Measurements from ENCODE around the gene DNAAF5. TPM values are rescaled to one million over a fixed set of nuclear protein-coding genes. Genes with fewer than 3 reads are reported as not detected.

Gene DNAAF5
- total and polyA plus RNA-seq, 9 of the 15 experiments (the other 6 are each of a cell fraction or from before 2014, with no cell fraction given), result 3.1 to 69.7 (median 19.1) TPM

DNA sequence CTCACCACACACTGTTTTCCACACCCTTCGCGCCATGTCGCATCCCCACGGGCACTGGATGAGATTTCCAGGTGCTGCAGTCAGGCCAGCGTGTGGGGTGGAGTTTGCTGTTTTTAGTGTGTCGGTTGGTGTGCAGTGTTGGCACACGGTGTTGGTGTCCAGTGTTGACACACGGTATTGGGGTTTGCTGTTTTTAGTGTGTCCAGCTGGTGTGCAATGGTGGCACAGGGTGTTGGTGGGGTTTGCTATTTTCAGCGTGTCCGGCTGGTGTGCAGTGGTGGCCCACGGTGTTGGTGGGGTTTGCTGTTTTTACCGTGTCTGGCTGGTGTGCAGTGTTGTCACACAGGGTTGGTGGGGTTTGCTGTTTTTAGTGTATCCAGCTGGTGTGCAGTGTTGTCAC lies 20.7 kb downstream of the DNAAF5 start (continued):
- TF ChIP-seq HDAC3 (IDR thresholded peaks at IDR 0.05; ENCODE audit: borderline replicate concordance, partially characterized antibody), result no peak

DNA sequence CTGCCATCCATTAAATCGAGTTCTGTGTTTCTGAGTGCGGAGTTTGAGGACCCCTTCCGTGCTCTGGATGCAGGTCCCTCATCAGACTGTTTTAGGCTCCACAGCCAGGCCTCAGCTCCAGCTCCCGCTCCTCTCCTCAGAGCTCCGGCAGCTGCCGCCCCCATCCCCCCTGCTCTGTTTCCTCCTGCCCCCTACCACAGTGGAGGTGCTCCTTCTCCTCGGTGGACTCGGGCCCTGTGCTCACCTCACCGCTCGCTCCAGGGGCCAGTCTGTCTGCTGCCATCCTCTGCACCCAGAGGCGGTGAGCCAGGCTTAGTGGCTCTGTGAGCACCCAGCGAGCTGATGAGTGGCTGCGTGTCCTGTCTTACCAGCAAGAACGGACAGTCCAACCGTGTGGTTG lies 21.9 kb downstream of the DNAAF5 start:
- FAIRE-seq (no peak), ATAC-seq (no peak), DNase-seq (ENCODE audit: extremely low read depth in 1 of 4, low spot score in 3 of 4) (no peak)
- Histone ChIP-seq H3K4me3 (no peak overlapping the region), H4K20me1 (replicated peaks; ENCODE audit: control insufficient read depth, insufficient read depth, low read length) (no peaks in the 10 kb centered on the region), H3K4me2 (ENCODE audit: insufficient read depth, low read length) (no peak overlapping the region), H3K79me2 (ENCODE audit: control insufficient read depth, insufficient read depth, low read length) (peaks cover 35% of the 10 kb centered on the region), H3K27me3 (ENCODE audit: control insufficient read depth in 2 of 2, insufficient read depth in 2 of 2, low read length in 2 of 2) (no peaks in the 10 kb centered on the region), H3K27ac (ENCODE audit: extremely low read depth, low read depth, low read length) (no peak overlapping the region), H3K9me3 (replicated peaks; ENCODE audit: control insufficient read depth, insufficient read depth, low read depth, low read length) (peaks cover 7% of the 10 kb centered on the region; the same call in 1 of the 2 replicates), H3K36me3 (ENCODE audit: control insufficient read depth, insufficient read depth, low read length) (peaks cover 67% of the 10 kb centered on the region), H2AFZ (ENCODE audit: low read depth, low read length) (no peak overlapping the region), H3K9ac (ENCODE audit: insufficient read depth in 1 of 2, low read depth in 2 of 2, low read length in 2 of 2) (peak overlapping the region in 1 of 2 experiments; percentile 43; a peak in 1 of 4 replicates), H3K9me1 (ENCODE audit: control insufficient read depth, insufficient read depth, low read length) (no peaks in the 10 kb centered on the region), H3K4me1 (replicated peaks in 1 of 2; ENCODE audit: control insufficient read depth in 2 of 2, insufficient read depth in 2 of 2, low read length in 2 of 2) (no peaks in the 10 kb centered on the region)
- intact Hi-C loops (cut with micrococcal nuclease) (no loop called here), in situ Hi-C loops (cut with MboI) (no loop called here)
- ChIA-PET POLR2A (no interaction called here), CTCF (ENCODE audit: low intra/inter-chr PET ratio) (no interaction called here)
- BruUV-seq (replicated peaks), result no TSS peak
- 98% methylated on average over 10 of the region's 15 CpGs for WGBS (ENCODE audit: insufficient coverage, low coverage, missing lambda C conversion rate)
- TF ChIP-seq, protein P1, sequence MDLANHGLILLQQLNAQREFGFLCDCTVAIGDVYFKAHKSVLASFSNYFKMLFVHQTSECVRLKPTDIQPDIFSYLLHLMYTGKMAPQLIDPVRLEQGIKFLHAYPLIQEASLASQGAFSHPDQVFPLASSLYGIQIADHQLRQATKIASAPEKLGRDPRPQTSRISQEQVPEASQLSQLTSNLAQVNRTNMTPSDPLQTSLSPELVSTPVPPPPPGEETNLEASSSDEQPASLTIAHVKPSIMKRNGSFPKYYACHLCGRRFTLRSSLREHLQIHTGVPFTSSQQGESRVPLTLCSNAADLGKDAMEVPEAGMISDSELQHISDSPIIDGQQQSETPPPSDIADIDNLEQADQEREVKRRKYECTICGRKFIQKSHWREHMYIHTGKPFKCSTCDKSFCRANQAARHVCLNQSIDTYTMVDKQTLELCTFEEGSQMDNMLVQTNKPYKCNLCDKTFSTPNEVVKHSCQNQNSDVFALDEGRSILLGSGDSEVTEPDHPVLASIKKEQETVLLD (IDR thresholded peaks at IDR 0.05), result no peak
- no peak for TF ChIP-seq KDM4B (IDR thresholded peaks at IDR 0.05; ENCODE audit: borderline replicate concordance in 2 of 2, low read depth in 1 of 2)
- TF ChIP-seq FOXM1 (IDR thresholded peaks at IDR 0.05; ENCODE audit: low read depth), result no peak
- no peak for TF ChIP-seq FOXM1 (CRISPR knock-in tag; IDR thresholded peaks at IDR 0.05; ENCODE audit: low read depth)
- no peak for TF ChIP-seq MYC (IDR thresholded peaks at IDR 0.05; ENCODE audit: low read depth, low read length)
- TF ChIP-seq MYC (CRISPR knock-in tag; IDR thresholded peaks at IDR 0.05; ENCODE audit: borderline replicate concordance, low read depth), result no peak
- no peak for TF ChIP-seq SP2 (IDR thresholded peaks at IDR 0.05; ENCODE audit: extremely low read depth, low read depth, low read length, poor library complexity, severe bottlenecking)
- no peak for TF ChIP-seq PHB2 (IDR thresholded peaks at IDR 0.05; ENCODE audit: low read depth)
- TF ChIP-seq EWSR1 (IDR thresholded peaks at IDR 0.05; ENCODE audit: borderline replicate concordance, low read depth, partially characterized antibody), result no peak
- no peak for TF ChIP-seq SP1 (CRISPR knock-in tag; IDR thresholded peaks at IDR 0.05)
- TF ChIP-seq, protein P2, sequence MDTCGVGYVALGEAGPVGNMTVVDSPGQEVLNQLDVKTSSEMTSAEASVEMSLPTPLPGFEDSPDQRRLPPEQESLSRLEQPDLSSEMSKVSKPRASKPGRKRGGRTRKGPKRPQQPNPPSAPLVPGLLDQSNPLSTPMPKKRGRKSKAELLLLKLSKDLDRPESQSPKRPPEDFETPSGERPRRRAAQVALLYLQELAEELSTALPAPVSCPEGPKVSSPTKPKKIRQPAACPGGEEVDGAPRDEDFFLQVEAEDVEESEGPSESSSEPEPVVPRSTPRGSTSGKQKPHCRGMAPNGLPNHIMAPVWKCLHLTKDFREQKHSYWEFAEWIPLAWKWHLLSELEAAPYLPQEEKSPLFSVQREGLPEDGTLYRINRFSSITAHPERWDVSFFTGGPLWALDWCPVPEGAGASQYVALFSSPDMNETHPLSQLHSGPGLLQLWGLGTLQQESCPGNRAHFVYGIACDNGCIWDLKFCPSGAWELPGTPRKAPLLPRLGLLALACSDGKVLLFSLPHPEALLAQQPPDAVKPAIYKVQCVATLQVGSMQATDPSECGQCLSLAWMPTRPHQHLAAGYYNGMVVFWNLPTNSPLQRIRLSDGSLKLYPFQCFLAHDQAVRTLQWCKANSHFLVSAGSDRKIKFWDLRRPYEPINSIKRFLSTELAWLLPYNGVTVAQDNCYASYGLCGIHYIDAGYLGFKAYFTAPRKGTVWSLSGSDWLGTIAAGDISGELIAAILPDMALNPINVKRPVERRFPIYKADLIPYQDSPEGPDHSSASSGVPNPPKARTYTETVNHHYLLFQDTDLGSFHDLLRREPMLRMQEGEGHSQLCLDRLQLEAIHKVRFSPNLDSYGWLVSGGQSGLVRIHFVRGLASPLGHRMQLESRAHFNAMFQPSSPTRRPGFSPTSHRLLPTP (IDR thresholded peaks at IDR 0.05; ENCODE audit: borderline replicate concordance, extremely low read depth, insufficient read length), result no peak
- no peak for TF ChIP-seq PCBP2 (IDR thresholded peaks at IDR 0.05; ENCODE audit: low read depth, low read length, poor library complexity, severe bottlenecking)
- TF ChIP-seq SMAD4 (CRISPR knock-in tag; conservative IDR thresholded peaks at IDR 0.05), result no peak
- TF ChIP-seq CREBBP (IDR thresholded peaks at IDR 0.05; ENCODE audit: low read depth, low read length), result no peak
- TF ChIP-seq, protein P3, sequence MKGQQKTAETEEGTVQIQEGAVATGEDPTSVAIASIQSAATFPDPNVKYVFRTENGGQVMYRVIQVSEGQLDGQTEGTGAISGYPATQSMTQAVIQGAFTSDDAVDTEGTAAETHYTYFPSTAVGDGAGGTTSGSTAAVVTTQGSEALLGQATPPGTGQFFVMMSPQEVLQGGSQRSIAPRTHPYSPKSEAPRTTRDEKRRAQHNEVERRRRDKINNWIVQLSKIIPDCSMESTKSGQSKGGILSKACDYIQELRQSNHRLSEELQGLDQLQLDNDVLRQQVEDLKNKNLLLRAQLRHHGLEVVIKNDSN (CRISPR knock-in tag; IDR thresholded peaks at IDR 0.05), result no peak

Measured in K562 (cell line).